GM13977 (cell line): ENCODE measurements around the gene NARS2.
"Not testable (repeated sequence)": the region's sequence is repeated elsewhere in the genome, so short reads cannot be mapped to it uniquely, and the experiment has no call there.

ENCODE experiments used
- DNase-seq: peaks from one replicate; pipeline ENCODE4 v3.0.0; 2012; ENCODE audit warnings: low spot score
- CTCF ChIP-seq: IDR thresholded peaks from 2 replicates; pipeline ENCODE4 v1.5.1; 2012; ENCODE audit warnings: mild to moderate bottlenecking, control low read depth; ENCODE audit not compliant: insufficient read depth; ENCODE audit errors: extremely low read depth, missing control alignments
- in situ Hi-C: fragments of 300-500 bp; cut with MboI; formaldehyde crosslinking; loops from one replicate; pipeline ENCODE4 v1.12.0; 2022; ENCODE audit warnings: low sequenced_read_pairs, low pct_unique_long_range_greater_than_20kb, mixed read lengths, inconsistent platforms; ENCODE audit not compliant: unreplicated experiment

NARS2 gene

GRCh38 chr11:78472905-78473304 lies 101.8 kb downstream of the NARS2 start:
- TF ChIP-seq CTCF = no peak
- in situ Hi-C loops = no loop called here
- no peak for DNase-seq

GRCh38 chr11:78472382-78472781 lies 102.3 kb downstream of the NARS2 start:
- TF ChIP-seq CTCF = no peak
- DNase-seq = no peak
- in situ Hi-C loops = no loop called here

- TF ChIP-seq CTCF = no peak
- in situ Hi-C loops = no loop called here
- no peak for DNase-seq
Measured at GRCh38 chr11:78470861-78471442, 103.7 kb downstream of the NARS2 start.

GRCh38 chr11:78469896-78470295 lies 104.8 kb downstream of the NARS2 start:
- TF ChIP-seq CTCF = no peak
- DNase-seq = no peak
- in situ Hi-C loops = no loop called here

GRCh38 chr11:78467931-78468330 lies 106.7 kb downstream of the NARS2 start:
- DNase-seq = no peak
- in situ Hi-C loops = no loop called here
- no peak for TF ChIP-seq CTCF

- no peak for TF ChIP-seq CTCF
- DNase-seq = no peak
- in situ Hi-C loops = no loop called here
Measured at GRCh38 chr11:78467370-78467769, 107.3 kb downstream of the NARS2 start.

- TF ChIP-seq CTCF = no peak
- in situ Hi-C loops = no loop called here
- DNase-seq = peak; percentile 82
Measured at GRCh38 chr11:78465169-78465942, 109.3 kb downstream of the NARS2 start.

- in situ Hi-C loops, DNase-seq: not testable (repeated sequence)
Measured at GRCh38 chr11:78464787-78465168, 109.9 kb downstream of the NARS2 start.
